WTC11 (cell line): ENCODE data around the gene C5orf15. TPM values are rescaled to one million over a fixed set of nuclear protein-coding genes. Genes with fewer than 3 reads are reported as not detected.

Experiments
- ATAC-seq: fragments of 200-7000 bp; cut with Tn5 transposase; 2 replicates; pipeline ENCODE4 v1.10.0; 2021; ENCODE audit warnings: mild to moderate bottlenecking, moderate library complexity
- CTCF ChIA-PET: fragments of 300-600 bp; sonication (Branson Sonifier 250); formaldehyde crosslinking; loops from one replicate; lab custom pipeline; 2021; ENCODE audit warnings: antibody characterized with exemption; lab: Charles Lee
- POLR2A ChIA-PET: fragments of 350-600 bp; sonication (Branson Sonifier 250); formaldehyde crosslinking; loops from one replicate; lab custom pipeline; 2021; ENCODE audit warnings: antibody characterized with exemption; lab: Charles Lee
- DNase-seq: peaks from one replicate; pipeline ENCODE4 v3.0.0; 2021; ENCODE audit warnings: low spot score
- H3K27ac Mint-ChIP-seq: 2 replicates; pipeline ENCODE4 v1.8.0; 2021; ENCODE audit warnings: mixed read lengths
- H3K27me3 Mint-ChIP-seq: 2 replicates; pipeline ENCODE4 v1.8.0; 2021; ENCODE audit warnings: low read depth, mild to moderate bottlenecking, moderate library complexity, mixed read lengths
- H3K36me3 Mint-ChIP-seq: 2 replicates; pipeline ENCODE4 v1.8.0; 2021; ENCODE audit warnings: mixed read lengths
- H3K4me1 Mint-ChIP-seq: 2 replicates; pipeline ENCODE4 v1.8.0; 2022; ENCODE audit warnings: mixed read lengths
- H3K4me3 Mint-ChIP-seq: 2 replicates; pipeline ENCODE4 v1.8.0; 2021; ENCODE audit warnings: mild to moderate bottlenecking, moderate library complexity, mixed read lengths
- H3K9me3 Mint-ChIP-seq: 2 replicates; pipeline ENCODE4 v1.8.0; 2021; ENCODE audit warnings: mixed read lengths
- ATF1 ChIP-seq: sonication (generic); formaldehyde crosslinking; IDR thresholded peaks from 2 replicates; pipeline ENCODE4 v1.8.1; 2023; ENCODE audit warnings: mild to moderate bottlenecking, moderate library complexity, missing genetic modification reagents
- ATF2 ChIP-seq: sonication (generic); formaldehyde crosslinking; IDR thresholded peaks from 2 replicates; pipeline ENCODE4 v1.8.1; 2022; ENCODE audit warnings: low read depth, missing genetic modification reagents, borderline replicate concordance
- ATF3 ChIP-seq: sonication (generic); formaldehyde crosslinking; conservative IDR thresholded peaks from 2 replicates; pipeline ENCODE4 v1.8.1; 2022; ENCODE audit warnings: mild to moderate bottlenecking, missing genetic modification reagents
- ATF6 ChIP-seq: sonication (generic); formaldehyde crosslinking; IDR thresholded peaks from 2 replicates; pipeline ENCODE4 v1.8.1; 2023; ENCODE audit warnings: mild to moderate bottlenecking, missing genetic modification reagents
- CREB1 ChIP-seq: sonication (generic); formaldehyde crosslinking; IDR thresholded peaks from 2 replicates; pipeline ENCODE4 v1.8.0; 2023; ENCODE audit warnings: mild to moderate bottlenecking, missing genetic modification reagents
- CREM ChIP-seq: sonication (generic); formaldehyde crosslinking; IDR thresholded peaks from 2 replicates; pipeline ENCODE4 v1.8.1; 2022; ENCODE audit warnings: mild to moderate bottlenecking, missing genetic modification reagents, moderate library complexity
- E2F1 ChIP-seq: sonication (generic); formaldehyde crosslinking; IDR thresholded peaks from 2 replicates; pipeline ENCODE4 v1.8.0; 2022; ENCODE audit warnings: mild to moderate bottlenecking, missing genetic modification reagents
- E2F4 ChIP-seq: sonication (generic); formaldehyde crosslinking; IDR thresholded peaks from 2 replicates; pipeline ENCODE4 v1.8.1; 2022; ENCODE audit warnings: low read depth, mild to moderate bottlenecking, moderate library complexity, missing genetic modification reagents, borderline replicate concordance
- E2F5 ChIP-seq: sonication (generic); formaldehyde crosslinking; IDR thresholded peaks from 2 replicates; pipeline ENCODE4 v1.8.1; 2022; ENCODE audit warnings: mild to moderate bottlenecking, moderate library complexity, missing genetic modification reagents
- EMX1 ChIP-seq: fragments of 250-450 bp; sonication (Bioruptor Pico); IDR thresholded peaks from 2 replicates; pipeline ENCODE4 v1.8.0; 2021; ENCODE audit warnings: mild to moderate bottlenecking
- JAZF1 ChIP-seq: fragments of 250-450 bp; sonication (Bioruptor Pico); IDR thresholded peaks from 2 replicates; pipeline ENCODE4 v1.9.0; 2021; ENCODE audit warnings: moderate library complexity, mild to moderate bottlenecking, inconsistent platforms
- JUN ChIP-seq: sonication (generic); formaldehyde crosslinking; IDR thresholded peaks from 2 replicates; pipeline ENCODE4 v1.8.0; 2023; ENCODE audit warnings: mild to moderate bottlenecking, missing genetic modification reagents
- MAX ChIP-seq: sonication (generic); formaldehyde crosslinking; IDR thresholded peaks from 2 replicates; pipeline ENCODE4 v1.8.0; 2022; ENCODE audit warnings: mild to moderate bottlenecking, missing genetic modification reagents
- NFATC4 ChIP-seq: fragments of 250-450 bp; sonication (Bioruptor Pico); IDR thresholded peaks from 2 replicates; pipeline ENCODE4 v1.9.0; 2021; ENCODE audit warnings: mild to moderate bottlenecking
- NFE2L1 ChIP-seq: sonication (generic); formaldehyde crosslinking; IDR thresholded peaks from 2 replicates; pipeline ENCODE4 v1.8.1; 2023; ENCODE audit warnings: missing genetic modification reagents
- NR1H2 ChIP-seq: sonication (generic); formaldehyde crosslinking; IDR thresholded peaks from 2 replicates; pipeline ENCODE4 v1.9.0; 2021; ENCODE audit warnings: mild to moderate bottlenecking, moderate library complexity, missing genetic modification reagents
- RORB ChIP-seq: fragments of 250-450 bp; sonication (Bioruptor Pico); IDR thresholded peaks from 2 replicates; pipeline ENCODE4 v1.9.0; 2021; ENCODE audit warnings: mild to moderate bottlenecking
- SMAD3 ChIP-seq: sonication (generic); formaldehyde crosslinking; IDR thresholded peaks from 2 replicates; pipeline ENCODE4 v1.8.0; 2022; ENCODE audit warnings: missing genetic modification reagents, mild to moderate bottlenecking, borderline replicate concordance
- TCF7 ChIP-seq: sonication (generic); formaldehyde crosslinking; IDR thresholded peaks from 2 replicates; pipeline ENCODE4 v1.8.0; 2022; ENCODE audit warnings: mild to moderate bottlenecking, low read depth, missing genetic modification reagents, moderate library complexity
- TEAD4 ChIP-seq: sonication (generic); formaldehyde crosslinking; IDR thresholded peaks from 2 replicates; pipeline ENCODE4 v1.8.0; 2022; ENCODE audit warnings: mild to moderate bottlenecking, missing genetic modification reagents
- TP53 ChIP-seq: sonication (generic); formaldehyde crosslinking; IDR thresholded peaks from 2 replicates; pipeline ENCODE4 v1.8.1; 2023; ENCODE audit warnings: mild to moderate bottlenecking, missing genetic modification reagents
- USF2 ChIP-seq: sonication (generic); formaldehyde crosslinking; IDR thresholded peaks from 2 replicates; pipeline ENCODE4 v1.8.1; 2023; ENCODE audit warnings: mild to moderate bottlenecking, missing genetic modification reagents, moderate library complexity
- ZNF281 ChIP-seq: sonication (generic); formaldehyde crosslinking; IDR thresholded peaks from 2 replicates; pipeline ENCODE4 v1.8.0; 2023; ENCODE audit warnings: mild to moderate bottlenecking, missing genetic modification reagents
- ZNF423 ChIP-seq: fragments of 250-450 bp; sonication (Bioruptor Pico); IDR thresholded peaks from 2 replicates; pipeline ENCODE4 v2.1.2; 2022; ENCODE audit warnings: mild to moderate bottlenecking, moderate library complexity
- total RNA-seq: library from RNA; stranded (reverse); gene quantifications from 3 replicates; pipeline ENCODE4 v1.2.3, GENCODE V29; 2021
- TF ChIP-seq, protein P1 (sequence below): fragments of 250-450 bp; sonication (Bioruptor Pico); IDR thresholded peaks from 2 replicates; pipeline ENCODE4 v2.1.2; 2022; ENCODE audit warnings: mild to moderate bottlenecking, moderate library complexity

The C5orf15 gene
- total RNA-seq, 1 experiment from 2014 or later: 32.7 TPM

GRCh38 chr5:133913413-133914155, 54.8 kb downstream of the C5orf15 start (continued):
- TF ChIP-seq SMAD3 (CRISPR knock-in tag): no peak
- TF ChIP-seq, protein P1, sequence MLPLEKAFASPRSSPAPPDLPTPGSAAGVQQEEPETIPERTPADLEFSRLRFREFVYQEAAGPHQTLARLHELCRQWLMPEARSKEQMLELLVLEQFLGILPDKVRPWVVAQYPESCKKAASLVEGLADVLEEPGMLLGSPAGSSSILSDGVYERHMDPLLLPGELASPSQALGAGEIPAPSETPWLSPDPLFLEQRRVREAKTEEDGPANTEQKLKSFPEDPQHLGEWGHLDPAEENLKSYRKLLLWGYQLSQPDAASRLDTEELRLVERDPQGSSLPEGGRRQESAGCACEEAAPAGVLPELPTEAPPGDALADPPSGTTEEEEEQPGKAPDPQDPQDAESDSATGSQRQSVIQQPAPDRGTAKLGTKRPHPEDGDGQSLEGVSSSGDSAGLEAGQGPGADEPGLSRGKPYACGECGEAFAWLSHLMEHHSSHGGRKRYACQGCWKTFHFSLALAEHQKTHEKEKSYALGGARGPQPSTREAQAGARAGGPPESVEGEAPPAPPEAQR: no peak
- no peak for TF ChIP-seq ATF6
- TF ChIP-seq JUN (CRISPR knock-in tag): no peak
- TF ChIP-seq RORB: no peak
- no peak for TF ChIP-seq E2F4 (CRISPR knock-in tag)
- no peak for TF ChIP-seq ZNF281
- TF ChIP-seq NR1H2 (CRISPR knock-in tag): no peak
- TF ChIP-seq NFE2L1 (CRISPR knock-in tag): no peak
- no peak for TF ChIP-seq CREM
- TF ChIP-seq EMX1 (CRISPR knock-in tag): no peak
- no peak for TF ChIP-seq USF2 (CRISPR knock-in tag)
- no peak for TF ChIP-seq ATF3 (CRISPR knock-in tag)
- TF ChIP-seq NFATC4: no peak

DNA sequence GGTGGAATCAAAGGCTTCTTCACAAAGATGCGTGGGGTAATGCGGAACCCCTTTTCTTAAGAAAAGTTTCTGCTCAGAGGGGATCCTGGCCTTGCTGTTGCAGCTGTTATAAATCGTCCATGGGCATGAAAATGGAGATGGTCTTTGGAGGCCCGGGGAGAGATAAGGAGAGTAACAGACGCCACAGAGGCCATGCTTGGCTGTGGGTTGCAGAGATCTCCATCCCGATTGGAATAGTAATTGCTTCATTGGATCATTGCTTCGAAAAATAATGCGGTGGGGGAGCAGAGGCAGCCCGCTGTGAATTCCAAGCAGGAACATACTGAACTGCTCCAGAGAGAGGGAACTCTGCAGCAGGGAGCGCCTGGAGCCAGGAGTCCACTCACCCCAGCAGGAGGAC, 55.5 kb downstream of the C5orf15 start:
- no peaks in the 10 kb centered on the region for H3K36me3 Mint-ChIP-seq
- no peak overlapping the region for H3K4me3 Mint-ChIP-seq
- no peaks in the 10 kb centered on the region for H3K27me3 Mint-ChIP-seq
- no peak overlapping the region for H3K27ac Mint-ChIP-seq
- ChIA-PET CTCF (no interaction called here), POLR2A (no interaction called here)
- ATAC-seq (no peak), DNase-seq (no peak)
- H3K9me3 Mint-ChIP-seq: no peaks in the 10 kb centered on the region
- H3K4me1 Mint-ChIP-seq: no peaks in the 10 kb centered on the region
- no peak for TF ChIP-seq E2F1
- TF ChIP-seq ZNF423 (CRISPR knock-in tag): no peak
- no peak for TF ChIP-seq ATF1 (CRISPR knock-in tag)
- no peak for TF ChIP-seq TCF7 (CRISPR knock-in tag)
- TF ChIP-seq TEAD4 (CRISPR knock-in tag): no peak
- TF ChIP-seq TP53: no peak
- TF ChIP-seq RORB: no peak
- no peak for TF ChIP-seq CREB1 (CRISPR knock-in tag)
- no peak for TF ChIP-seq E2F5 (CRISPR knock-in tag)
- TF ChIP-seq JAZF1 (CRISPR knock-in tag): no peak
- no peak for TF ChIP-seq ATF2 (CRISPR knock-in tag)
- no peak for TF ChIP-seq MAX (CRISPR knock-in tag)
- TF ChIP-seq, all 79 proteins: peak for 0
